Naive thymus-derived CD8-positive, alpha-beta T cell (primary cell): ENCODE measurements around the gene SLC35F6. TPM values are rescaled to one million over a fixed set of nuclear protein-coding genes. Genes with fewer than 3 reads are reported as not detected.
"Not testable (repeated sequence)": the region's sequence is repeated elsewhere in the genome, so short reads cannot be mapped to it uniquely, and the experiment has no call there.

ENCODE experiments used
- ATAC-seq, 2 donors: fragments of 150-1000 bp; cut with Tn5 transposase in 1 of 2; sonication (Bioruptor Pico), chemical (Tn5 transposase) in 1 of 2; 1 replicate in 1 of 2; 2 replicates in 1 of 2; pipeline ENCODE4 v1.10.0; 2021; ENCODE audit warnings: mild to moderate bottlenecking in 2 of 2, moderate library complexity in 2 of 2
- POLR2A ChIA-PET: fragments of 350-600 bp; sonication (Branson Sonifier 250); formaldehyde crosslinking; loops from one replicate; lab custom pipeline; 2021; ENCODE audit warnings: antibody characterized with exemption; lab: Charles Lee
- DNase-seq, 10 donors: peaks; one replicate each; pipeline versions ENCODE4 v3.0.0 to v3.0.0-alpha.2; 2020 to 2022
- H3K27ac Mint-ChIP-seq, 10 donors: one replicate each; pipeline ENCODE4 v1.8.0; 2020 to 2022; ENCODE audit warnings: mild to moderate bottlenecking in 10 of 10, mixed read lengths in 10 of 10, moderate library complexity in 4 of 10, inconsistent platforms in 1 of 10
- H3K27me3 Mint-ChIP-seq, 5 donors: one replicate each; pipeline ENCODE4 v1.8.0; 2021 to 2022; ENCODE audit warnings: mixed read lengths in 5 of 5
- H3K36me3 Mint-ChIP-seq, 3 donors: one replicate each; pipeline ENCODE4 v1.8.0; 2020 to 2022; ENCODE audit warnings: mixed read lengths in 3 of 3, mild to moderate bottlenecking in 2 of 3, inconsistent platforms in 1 of 3
- H3K4me1 Mint-ChIP-seq, 4 donors: one replicate each; pipeline ENCODE4 v1.8.0; 2021 to 2022; ENCODE audit warnings: mixed read lengths in 4 of 4
- H3K4me3 Mint-ChIP-seq, 10 donors: one replicate each; pipeline ENCODE4 v1.8.0; 2020 to 2022; ENCODE audit warnings: mild to moderate bottlenecking in 10 of 10, mixed read lengths in 10 of 10, moderate library complexity in 6 of 10, inconsistent platforms in 1 of 10
- H3K9me3 Mint-ChIP-seq, 9 donors: one replicate each; pipeline ENCODE4 v1.8.0; 2020 to 2022; ENCODE audit warnings: mixed read lengths in 9 of 9, mild to moderate bottlenecking in 3 of 9, inconsistent platforms in 1 of 9, moderate library complexity in 1 of 9
- polyA plus RNA-seq, 3 donors: library from polyadenylated mRNA; unstranded; fragments of 300-500 nt; fragmentation: Illumina TruSeq; gene quantifications; one replicate each; pipeline ENCODE4 v1.2.3, GENCODE V29; 2021
- total RNA-seq, 8 experiments: library from RNA in 2 of 8; stranded (reverse) in 2 of 8; gene quantifications; one replicate each; pipeline ENCODE4 v1.2.3 and lab custom pipeline; 2021 to 2026

The SLC35F6 gene
- total and polyA plus RNA-seq, 5 experiments from 2014 or later = 3.7 to 18.0 (median 6.4) TPM

- DNase-seq = no peak
- no peaks in the 10 kb centered on the region for H3K9me3 Mint-ChIP-seq
- peak overlapping the region in 4 of 10 donors; percentile 19 to 43 (median 27) for H3K27ac Mint-ChIP-seq
- H3K27me3 Mint-ChIP-seq = peaks cover 3 to 7% (median 4%) of the 10 kb centered on the region in 5 donors
- peaks cover 5 to 11% (median 8%) of the 10 kb centered on the region in 4 donors for H3K4me1 Mint-ChIP-seq
- no peak for ATAC-seq
- peaks cover 0 to 29% (median 15%) of the 10 kb centered on the region in 3 donors for H3K36me3 Mint-ChIP-seq
- POLR2A ChIA-PET = interaction anchor here (0.6 kb wide), 1 partner anchor 429 kb away, joined by 3 read pairs; the partner anchor contains the start of gene ATRAID
- H3K4me3 Mint-ChIP-seq = peak overlapping the region in 4 of 10 donors; percentile 33 to 74 (median 49)
Observed at GRCh38 chr2:26782876-26783704, 19.0 kb downstream of the SLC35F6 start.

- no peak for ATAC-seq
- peaks cover 6 to 22% (median 18%) of the 10 kb centered on the region in 5 donors for H3K27me3 Mint-ChIP-seq
- H3K36me3 Mint-ChIP-seq = peaks cover 0 to 13% (median 12%) of the 10 kb centered on the region in 3 donors
- peak overlapping the region in 9 of 10 donors; percentile 81 to 97 (median 93) for H3K27ac Mint-ChIP-seq
- peaks cover 5 to 11% (median 8%) of the 10 kb centered on the region in 4 donors for H3K4me1 Mint-ChIP-seq
- H3K9me3 Mint-ChIP-seq = no peaks in the 10 kb centered on the region
- peak overlapping the region; percentile 79 to 92 (median 89) for H3K4me3 Mint-ChIP-seq
- DNase-seq = no peak
- POLR2A ChIA-PET = no interaction called here
Observed at GRCh38 chr2:26784570-26785234, 20.6 kb downstream of the SLC35F6 start.

- DNase-seq (peak; percentile 89 to 98 (median 94)), ATAC-seq (peak; percentile 98 to 99)
- H3K4me3 Mint-ChIP-seq = peak within 1 kb of the TSS; percentile 79 to 92 (median 89)
- H3K27ac Mint-ChIP-seq = peak within 1 kb of the TSS; percentile 81 to 97 (median 93)
- H3K36me3 Mint-ChIP-seq = peaks cover 0 to 6% (median 4%) of the 10 kb centered on the region in 3 donors
- H3K9me3 Mint-ChIP-seq = no peaks in the 10 kb centered on the region
- peaks cover 6 to 26% (median 21%) of the 10 kb centered on the region in 5 donors for H3K27me3 Mint-ChIP-seq
- peaks cover 5 to 11% (median 8%) of the 10 kb centered on the region in 4 donors for H3K4me1 Mint-ChIP-seq
- POLR2A ChIA-PET = interaction anchor here (0.6 to 1.0 kb wide), 3 partner anchors 13 to 814 kb away, joined by 4 to 9 read pairs (median 5); no protein-coding TSS in a partner anchor
Observed at GRCh38 chr2:26785431-26786206, 21.5 kb downstream of the SLC35F6 start, which contains the start of gene CENPA. TSS of gene CENPA (plus strand) at chr2:26786056. CDS start at chr2:26786197, 141 bp downstream.

DNA sequence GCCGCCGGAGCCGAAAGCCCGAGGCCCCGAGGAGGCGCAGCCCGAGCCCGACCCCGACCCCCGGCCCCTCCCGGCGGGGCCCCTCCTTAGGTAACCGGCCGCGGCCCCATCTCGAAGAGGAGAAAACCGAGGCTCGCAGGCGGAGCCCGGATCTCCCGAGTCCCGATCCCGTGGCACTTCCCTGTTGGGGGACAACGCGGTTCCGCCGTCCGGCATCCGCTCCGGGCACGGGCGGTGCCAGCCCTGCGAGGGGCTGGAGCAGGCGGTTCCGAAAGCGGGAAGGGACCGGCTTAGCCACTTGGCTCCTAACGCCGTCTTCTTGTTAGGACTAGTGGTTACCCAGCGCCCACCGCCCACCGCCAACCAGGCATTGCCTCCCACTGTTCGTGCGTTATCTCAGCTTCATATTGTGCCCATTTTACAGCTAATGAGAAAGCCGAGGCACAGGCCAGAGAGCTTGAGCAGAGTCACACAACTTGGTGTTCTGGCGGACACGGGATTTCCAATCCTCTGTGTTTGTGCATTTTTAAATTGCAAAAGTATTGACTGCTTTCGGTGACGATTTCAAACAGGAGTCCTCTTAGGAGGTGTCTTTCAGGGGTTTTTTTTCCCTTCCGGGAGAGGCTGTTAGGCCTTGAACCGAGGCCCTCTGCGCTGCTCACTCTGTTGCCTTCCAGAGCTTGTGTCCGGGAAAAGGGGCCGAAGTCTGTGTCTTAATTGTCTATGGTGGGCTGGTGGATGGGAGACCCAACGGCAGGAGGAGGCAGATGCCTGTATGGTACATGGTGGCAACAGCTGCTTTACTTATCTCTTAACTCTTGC, 22.3 kb downstream of the SLC35F6 start:
- peaks cover 0 to 3% (median 2%) of the 10 kb centered on the region in 3 donors for H3K36me3 Mint-ChIP-seq
- POLR2A ChIA-PET = interaction anchor here (0.6 to 1.0 kb wide), 4 partner anchors 14 to 815 kb away, joined by 4 to 9 read pairs (median 4); no protein-coding TSS in a partner anchor
- no peak for ATAC-seq
- peak overlapping the region; percentile 52 to 82 (median 78) for H3K4me3 Mint-ChIP-seq
- H3K4me1 Mint-ChIP-seq = peaks cover 5 to 11% (median 8%) of the 10 kb centered on the region in 4 donors
- peaks cover 8 to 28% (median 21%) of the 10 kb centered on the region in 5 donors for H3K27me3 Mint-ChIP-seq
- peak overlapping the region in 2 of 10 donors; percentile 16 to 27 for H3K27ac Mint-ChIP-seq
- H3K9me3 Mint-ChIP-seq = peaks cover 0 to 2% (median 0%) of the 10 kb centered on the region in 9 donors
- DNase-seq = peak in 1 of 10 donors; percentile 8

DNA sequence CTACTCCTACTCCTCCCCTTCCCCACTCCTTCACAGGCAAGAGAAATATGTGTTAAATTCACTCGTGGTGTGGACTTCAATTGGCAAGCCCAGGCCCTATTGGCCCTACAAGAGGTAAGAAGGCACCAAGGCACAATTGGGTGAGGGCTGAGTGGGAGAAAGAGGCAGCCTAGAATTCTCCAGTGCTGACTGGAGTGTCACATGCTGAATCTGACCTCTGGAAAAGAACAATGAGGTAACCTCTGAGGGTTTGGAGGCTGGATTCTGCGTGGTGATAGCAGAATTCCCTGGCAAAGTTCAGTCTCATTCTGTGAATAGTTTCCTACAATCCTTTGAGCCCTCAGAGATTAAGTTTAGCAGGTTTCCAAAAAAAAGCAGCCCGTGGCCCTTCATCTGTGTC, 28.6 kb downstream of the SLC35F6 start:
- no peak for DNase-seq
- Mint-ChIP-seq H3K4me1 (no peaks in the 10 kb centered on the region), H3K27me3 (peaks cover 8 to 29% (median 17%) of the 10 kb centered on the region in 5 donors), H3K36me3 (peaks cover 0 to 2% (median 0%) of the 10 kb centered on the region in 3 donors), H3K9me3 (peaks cover 0 to 5% (median 0%) of the 10 kb centered on the region in 9 donors), H3K27ac (no peak overlapping the region), H3K4me3 (no peak overlapping the region)
- ATAC-seq = no peak
- POLR2A ChIA-PET = no interaction called here

DNA sequence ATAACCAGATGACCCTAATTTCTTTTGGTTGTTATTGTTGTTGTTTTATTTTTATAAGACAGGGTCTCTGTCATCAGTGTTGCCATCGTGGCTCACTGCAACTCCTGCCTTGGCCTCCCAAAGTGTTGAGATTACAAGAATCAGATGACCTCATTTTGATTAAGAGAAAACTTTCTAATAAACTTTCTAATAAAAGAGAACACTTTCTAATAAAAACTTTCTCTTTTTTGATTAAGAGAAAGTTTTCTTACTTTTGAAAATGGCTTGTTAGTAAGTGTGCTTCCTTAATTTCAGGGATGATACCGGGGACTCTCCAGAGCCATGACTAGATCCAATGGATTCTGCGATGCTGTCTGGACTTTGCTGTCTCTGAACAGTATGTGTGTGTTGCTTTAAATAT, 29.4 kb downstream of the SLC35F6 start:
- H3K27me3 Mint-ChIP-seq = peaks cover 5 to 21% (median 13%) of the 10 kb centered on the region in 5 donors

GRCh38 chr2:26795135-26795534, 31.1 kb downstream of the SLC35F6 start:
- POLR2A ChIA-PET, H3K27me3 Mint-ChIP-seq, ATAC-seq, H3K36me3 Mint-ChIP-seq, H3K4me3 Mint-ChIP-seq, DNase-seq, H3K4me1 Mint-ChIP-seq, H3K9me3 Mint-ChIP-seq, H3K27ac Mint-ChIP-seq: not testable (repeated sequence)

More for the DNA sequence above, 29.4 kb downstream of the SLC35F6 start:
- Mint-ChIP-seq H3K9me3 (peaks cover 0 to 5% (median 0%) of the 10 kb centered on the region in 9 donors), H3K4me1 (no peaks in the 10 kb centered on the region), H3K36me3 (peaks cover 0 to 2% (median 0%) of the 10 kb centered on the region in 3 donors), H3K4me3 (no peak overlapping the region), H3K27ac (no peak overlapping the region)
- POLR2A ChIA-PET = no interaction called here
- ATAC-seq (no peak), DNase-seq (no peak)

- Mint-ChIP-seq H3K36me3 (no peaks in the 10 kb centered on the region), H3K4me3 (no peak overlapping the region), H3K27ac (peak overlapping the region in 1 of 10 donors; percentile 13), H3K27me3 (no peaks in the 10 kb centered on the region), H3K9me3 (no peaks in the 10 kb centered on the region), H3K4me1 (peaks cover 0 to 1% (median 0%) of the 10 kb centered on the region in 4 donors)
- ATAC-seq (no peak), DNase-seq (no peak)
- POLR2A ChIA-PET = no interaction called here
Observed at GRCh38 chr2:26801328-26801727, 37.2 kb downstream of the SLC35F6 start.

DNA sequence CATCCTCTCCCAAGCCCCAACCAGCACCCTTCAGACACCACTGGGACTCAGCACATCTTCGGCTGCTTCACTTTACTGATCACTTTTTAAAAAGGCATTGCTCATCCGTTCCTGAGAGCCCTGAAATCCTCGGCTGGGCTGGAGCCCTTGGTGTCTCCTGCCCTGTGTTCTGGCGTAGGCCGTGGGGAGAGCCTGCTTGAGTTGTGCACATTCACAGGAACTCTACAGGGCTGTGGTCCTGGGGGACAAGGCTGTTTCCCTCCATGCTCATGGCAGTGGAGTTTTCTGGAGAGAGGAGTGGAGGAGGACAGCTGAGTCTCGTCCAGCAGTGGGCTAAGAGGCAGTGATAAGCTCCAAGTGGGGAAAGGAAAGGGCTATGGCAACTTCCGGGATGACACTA, 37.7 kb downstream of the SLC35F6 start:
- Mint-ChIP-seq H3K4me1 (peaks cover 0 to 1% (median 0%) of the 10 kb centered on the region in 4 donors), H3K9me3 (no peaks in the 10 kb centered on the region), H3K27ac (peak overlapping the region in 1 of 10 donors; percentile 13), H3K36me3 (no peaks in the 10 kb centered on the region), H3K4me3 (no peak overlapping the region), H3K27me3 (no peaks in the 10 kb centered on the region)
- POLR2A ChIA-PET = no interaction called here
- ATAC-seq (no peak), DNase-seq (no peak)

GRCh38 chr2:26805241-26805676, 41.2 kb downstream of the SLC35F6 start:
- Mint-ChIP-seq H3K4me1 (peaks cover 11 to 24% (median 15%) of the 10 kb centered on the region in 4 donors), H3K9me3 (no peaks in the 10 kb centered on the region), H3K27me3 (no peaks in the 10 kb centered on the region), H3K27ac (no peak overlapping the region), H3K36me3 (no peaks in the 10 kb centered on the region), H3K4me3 (no peak overlapping the region)
- POLR2A ChIA-PET = no interaction called here
- DNase-seq = no peak
- ATAC-seq = no peak

- POLR2A ChIA-PET = no interaction called here
- Mint-ChIP-seq H3K4me1 (peaks cover 22 to 48% (median 34%) of the 10 kb centered on the region in 4 donors), H3K27me3 (peaks cover 0 to 2% (median 0%) of the 10 kb centered on the region in 5 donors), H3K4me3 (peak overlapping the region in 2 of 10 donors; percentile 47 to 68), H3K27ac (peak overlapping the region in 7 of 10 donors; percentile 22 to 89 (median 67)), H3K36me3 (no peaks in the 10 kb centered on the region), H3K9me3 (no peaks in the 10 kb centered on the region)
- DNase-seq (no peak), ATAC-seq (no peak)
Observed at GRCh38 chr2:26807788-26808460, 43.8 kb downstream of the SLC35F6 start.
